Measurements from ENCODE around the gene USP6NL.

USP6NL gene

DNA sequence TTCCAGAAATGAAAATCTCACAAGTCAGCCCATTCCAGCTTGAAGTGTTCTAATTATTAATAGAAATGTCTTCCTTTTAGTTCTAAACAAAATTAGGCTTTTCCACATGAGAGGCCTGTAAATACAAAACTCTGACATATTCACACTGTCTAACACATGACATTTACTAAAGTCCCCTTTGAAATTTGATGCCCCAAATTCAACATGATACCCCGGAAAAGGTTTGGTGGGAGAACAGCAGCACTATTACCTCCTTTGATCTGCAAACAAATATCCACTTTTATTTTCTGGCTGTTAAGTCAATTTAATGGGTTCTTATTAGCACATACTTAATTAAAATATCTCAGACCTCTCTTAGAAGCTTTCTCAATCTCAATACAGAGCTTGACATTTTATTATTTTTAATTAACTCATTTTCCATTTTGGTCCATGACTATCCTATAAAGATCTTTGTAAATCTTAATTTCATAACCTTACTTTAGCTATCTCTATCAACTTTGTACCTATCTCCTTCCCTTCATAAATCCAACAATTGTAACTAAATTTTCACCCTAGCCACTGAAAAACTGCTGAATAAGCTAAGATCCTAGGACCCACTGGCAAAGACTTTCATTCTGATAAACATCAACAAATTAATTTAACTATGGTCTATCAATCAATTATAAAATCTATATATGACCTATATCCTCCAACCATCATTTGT is 63.2 kb downstream of the USP6NL start:
- no peak for DNase-seq

DNA sequence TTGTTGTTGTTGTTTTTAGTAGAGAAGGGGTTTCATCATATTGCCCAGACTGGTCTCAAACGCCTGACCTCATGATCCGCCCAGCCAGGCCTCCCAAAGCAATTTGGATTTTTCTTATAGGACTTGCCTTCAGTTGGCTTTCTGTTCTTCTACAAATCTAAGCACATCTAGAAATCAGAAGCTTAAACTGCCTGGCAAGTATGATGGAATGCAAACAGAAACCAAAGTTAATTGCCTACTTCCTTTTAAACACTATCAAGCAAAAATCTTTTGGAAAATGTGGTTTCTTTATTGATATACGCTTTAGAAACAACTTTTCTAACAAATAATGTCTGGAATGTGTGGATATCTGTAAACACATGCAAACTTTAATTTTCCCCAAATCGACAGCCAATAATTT is 64.9 kb downstream of the USP6NL start:
- DNase-seq = no peak

DNA sequence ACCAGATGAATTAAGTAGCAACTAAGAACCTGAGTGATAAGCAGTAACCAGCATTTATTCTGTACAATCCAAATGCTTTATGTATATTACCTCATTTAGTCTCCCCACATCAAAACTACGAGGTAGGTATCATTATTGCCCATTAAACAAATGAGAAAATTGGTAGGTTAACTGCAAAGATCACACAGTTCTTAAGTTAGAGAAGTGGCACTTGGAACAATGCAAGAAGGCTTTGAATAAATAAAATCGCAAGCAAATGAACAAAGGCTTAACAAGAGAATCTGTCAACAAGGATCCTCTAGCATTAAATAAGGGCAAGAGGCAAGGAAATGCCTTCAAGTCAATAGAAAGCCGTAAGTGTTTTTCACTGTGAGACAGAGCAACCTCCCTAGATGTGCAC is 70.2 kb downstream of the USP6NL start:
- DNase-seq = no peak

DNA sequence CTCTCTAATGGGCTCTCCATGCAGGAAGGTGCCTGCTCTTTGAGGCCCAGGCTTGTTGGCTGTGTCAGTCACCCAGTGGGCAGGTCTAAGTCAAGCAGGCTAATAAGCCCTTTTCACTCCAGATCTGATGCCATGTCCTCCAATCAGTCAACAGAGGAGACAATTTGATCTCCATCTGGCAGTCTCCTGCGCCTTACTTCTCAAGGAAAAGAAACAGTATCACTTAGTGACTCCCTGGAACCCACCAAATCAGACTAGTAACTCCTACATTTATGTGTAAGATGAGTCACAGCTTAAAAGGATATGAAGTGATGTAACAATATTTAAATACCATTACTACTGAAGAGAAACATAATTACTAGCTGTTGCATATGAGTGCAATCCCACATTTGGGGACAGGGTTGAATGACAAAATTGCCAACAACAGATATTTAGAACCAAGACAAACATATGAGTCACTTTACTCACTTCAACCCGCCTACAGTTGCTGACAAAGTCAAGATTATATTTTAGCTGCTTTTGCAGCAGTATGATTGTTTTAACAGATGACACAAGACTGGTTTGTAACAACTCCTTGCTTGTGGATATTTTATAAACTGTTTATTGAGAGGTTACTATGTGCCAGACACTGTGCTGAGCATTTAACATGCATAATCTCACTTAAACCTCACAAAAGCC is 72.1 kb downstream of the USP6NL start:
- no peak for DNase-seq

DNA sequence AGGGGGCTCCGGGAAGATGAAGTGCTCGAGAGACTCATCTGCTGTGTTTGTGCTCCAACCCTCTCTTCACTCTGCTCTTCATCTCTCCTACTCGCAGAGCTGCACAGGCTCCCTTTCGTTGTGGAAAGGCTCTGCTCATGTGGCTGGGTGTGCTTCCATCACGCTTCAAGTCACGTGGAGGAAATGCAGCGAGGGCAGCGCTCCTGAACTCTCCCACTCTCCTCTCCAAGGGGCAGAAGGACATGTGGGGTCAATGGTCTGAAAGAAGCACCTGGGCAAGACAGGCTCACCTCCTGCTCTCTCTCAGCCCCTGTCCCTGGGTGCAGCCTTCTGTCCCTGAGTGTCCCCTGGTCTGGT is 72.6 kb downstream of the USP6NL start:
- DNase-seq = no peak

DNA sequence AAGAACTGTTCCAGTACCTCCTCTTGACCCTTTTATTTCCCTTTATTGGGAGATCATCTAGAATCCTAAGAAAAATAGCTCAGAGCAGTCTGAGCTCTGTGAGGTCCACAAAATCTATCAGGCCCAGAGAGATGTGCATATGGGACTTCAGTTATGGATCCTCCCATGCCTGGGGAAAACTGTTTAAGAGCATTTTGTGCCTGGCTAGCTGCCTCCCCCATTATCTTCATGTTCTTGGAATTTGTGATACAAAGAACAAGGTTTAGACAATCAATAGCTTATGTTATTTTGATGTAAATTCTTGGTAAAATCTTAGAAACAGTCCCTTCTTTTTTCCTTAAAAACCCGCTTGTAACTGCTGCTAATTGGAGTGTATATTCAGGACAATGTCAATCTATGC is 75.2 kb downstream of the USP6NL start:
- no peak for DNase-seq

DNA sequence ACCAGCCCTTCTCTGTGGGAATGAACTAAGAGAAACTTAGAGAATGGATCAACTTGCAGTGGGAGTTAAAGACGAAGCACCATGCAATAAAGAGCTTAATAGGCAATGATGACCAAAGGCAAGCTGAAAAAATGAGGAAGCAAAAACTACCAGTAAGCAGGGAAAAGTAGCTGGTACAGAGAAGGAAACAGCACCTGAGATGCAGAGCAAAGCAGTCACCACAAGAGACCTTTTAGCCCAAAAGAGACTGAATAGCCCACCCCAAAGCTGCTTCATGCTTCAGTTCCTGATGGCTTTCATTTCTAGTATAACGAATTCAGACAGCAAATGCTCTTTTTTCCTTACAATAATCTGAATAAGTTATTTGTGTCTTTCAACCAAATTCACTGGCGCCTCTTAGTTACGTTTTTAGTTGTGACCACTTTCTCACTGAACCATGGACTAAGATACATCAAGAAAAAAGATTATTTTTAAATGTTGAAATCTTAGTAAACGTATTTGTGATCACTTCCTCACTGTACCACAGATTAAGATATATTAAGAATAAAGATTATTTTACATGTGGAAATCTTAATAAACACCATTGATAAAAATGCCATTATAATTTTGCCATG is 76.0 kb downstream of the USP6NL start:
- no peak for DNase-seq

DNA sequence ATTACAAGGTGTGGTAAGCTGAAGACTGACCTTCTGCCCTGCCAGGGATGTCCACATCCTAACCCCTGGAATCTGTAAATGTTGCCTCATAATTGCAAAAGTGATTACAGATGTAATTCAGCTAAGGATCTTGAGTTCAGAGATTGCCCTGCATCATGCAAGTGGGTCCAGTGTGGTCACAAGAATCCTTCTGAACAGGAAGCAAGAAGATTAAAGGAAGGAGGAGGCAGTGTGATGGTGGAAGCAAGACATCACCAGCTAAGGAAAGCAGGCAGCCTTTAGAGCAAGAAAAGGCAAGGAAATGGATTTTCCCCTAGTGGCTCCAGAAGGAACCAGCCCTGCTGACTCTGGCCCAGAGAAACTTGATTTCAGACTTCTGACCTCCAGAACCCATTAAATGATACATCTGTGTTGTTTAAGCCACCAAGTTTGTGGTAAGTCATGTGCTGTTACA is 78.1 kb downstream of the USP6NL start:
- DNase-seq = no peak

DNA sequence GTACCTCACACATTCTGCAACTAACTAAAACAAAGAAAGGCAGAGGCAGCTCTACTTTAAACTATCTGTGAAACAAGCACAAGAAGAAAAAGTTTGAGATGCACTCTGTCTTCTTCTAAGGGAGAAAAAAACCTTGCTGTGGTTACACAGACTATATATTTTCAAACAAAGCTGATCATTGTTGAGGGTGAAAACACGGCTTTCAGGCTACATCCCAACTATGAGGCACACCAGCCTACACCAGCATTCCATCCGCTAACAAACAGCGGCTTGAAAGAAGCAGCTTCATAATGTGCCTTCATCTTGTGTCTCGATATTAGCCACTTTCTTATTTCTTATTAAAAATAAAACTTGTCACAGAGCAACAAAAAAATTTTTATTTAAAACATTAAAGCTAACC is 79.1 kb downstream of the USP6NL start:
- no peak for DNase-seq

DNA sequence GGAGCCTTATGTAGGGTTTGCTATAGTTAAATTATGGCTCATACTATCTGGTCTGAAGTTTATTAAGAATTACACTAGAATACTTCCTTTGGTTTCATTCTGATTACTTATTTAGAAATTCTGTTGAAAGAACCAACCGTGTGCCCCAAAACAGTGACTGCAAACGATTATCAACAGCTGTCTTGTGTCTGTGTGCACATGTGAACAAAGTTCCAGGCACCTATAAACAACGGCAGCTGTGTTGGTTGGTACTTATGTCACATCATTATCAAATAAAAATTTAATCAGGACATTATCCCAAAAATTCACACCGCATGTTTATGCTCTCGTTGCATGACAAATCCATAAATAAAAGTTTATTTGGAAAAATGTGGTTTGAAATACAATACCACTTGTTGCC is 80.6 kb downstream of the USP6NL start:
- no peak for DNase-seq

DNA sequence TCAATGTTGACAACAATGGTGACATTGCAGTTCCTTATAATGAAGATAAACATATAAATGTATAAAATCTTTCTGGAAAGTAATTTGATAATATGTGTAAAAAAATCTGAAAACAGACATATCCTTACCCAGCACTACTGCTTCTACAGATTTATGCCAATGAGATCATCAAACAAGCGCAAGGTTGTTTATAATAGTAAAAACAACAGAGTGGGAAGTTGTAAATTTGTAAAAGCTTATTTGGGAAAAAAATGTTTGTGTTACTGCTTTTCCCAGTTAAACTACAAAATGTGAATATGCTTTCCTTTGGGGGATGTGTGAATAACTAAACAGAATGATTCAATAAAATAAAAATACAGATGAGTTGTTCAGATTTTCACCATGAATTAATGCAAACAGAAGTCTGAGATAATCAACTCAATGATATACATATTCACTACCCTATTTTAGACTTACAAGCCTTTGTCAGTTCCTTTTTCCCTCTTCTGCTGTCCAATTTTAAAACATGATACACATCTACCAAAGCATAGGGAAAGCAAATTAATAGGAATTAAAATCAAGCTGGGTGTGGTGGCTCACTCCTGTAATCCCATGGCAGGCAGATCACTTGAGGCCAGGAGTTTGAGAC is 82.1 kb downstream of the USP6NL start:
- no peak for DNase-seq

DNA sequence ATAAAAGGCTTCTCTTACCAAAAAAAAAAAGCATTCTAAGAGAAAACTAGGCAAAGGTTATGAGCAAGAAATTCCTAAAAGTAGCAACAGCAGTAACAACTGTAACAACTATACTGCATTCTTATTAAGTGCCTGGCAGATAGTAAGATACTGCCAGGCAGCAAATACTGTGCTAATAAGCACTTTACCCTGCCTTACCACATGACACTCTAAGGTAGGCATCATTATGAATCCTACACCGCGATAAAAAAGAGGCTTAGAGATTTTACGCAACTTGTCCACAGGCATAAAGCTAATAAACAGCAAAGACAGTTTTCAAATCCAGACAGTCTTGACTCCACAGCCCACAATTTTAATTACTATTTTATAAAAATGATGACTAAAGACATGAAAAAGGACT is 83.2 kb downstream of the USP6NL start:
- no peak for DNase-seq

DNA sequence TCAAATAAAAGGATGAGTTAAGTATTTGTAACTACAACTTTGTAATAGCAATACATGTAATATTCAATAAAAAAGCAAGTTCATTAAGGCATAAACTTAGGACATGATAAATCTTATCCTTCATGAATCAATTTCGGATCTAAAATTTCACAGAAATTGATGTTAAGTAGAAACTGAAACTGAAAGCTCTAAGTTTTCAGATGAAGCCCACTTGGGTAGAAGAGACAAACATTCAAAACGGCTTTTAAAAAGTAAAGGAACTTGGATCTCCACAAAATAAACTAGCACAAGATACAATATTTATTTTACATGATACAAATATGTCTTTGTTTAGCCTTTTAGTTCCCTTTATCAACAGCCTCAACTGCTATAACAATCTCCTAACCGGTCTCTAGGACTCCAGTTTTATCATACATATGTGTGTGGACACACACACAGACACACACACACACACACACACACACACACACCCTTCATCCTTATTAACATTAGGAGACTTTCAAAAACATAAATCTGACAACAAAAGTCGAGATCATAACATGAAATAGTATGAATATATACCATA is 83.7 kb downstream of the USP6NL start:
- no peak for DNase-seq

DNA sequence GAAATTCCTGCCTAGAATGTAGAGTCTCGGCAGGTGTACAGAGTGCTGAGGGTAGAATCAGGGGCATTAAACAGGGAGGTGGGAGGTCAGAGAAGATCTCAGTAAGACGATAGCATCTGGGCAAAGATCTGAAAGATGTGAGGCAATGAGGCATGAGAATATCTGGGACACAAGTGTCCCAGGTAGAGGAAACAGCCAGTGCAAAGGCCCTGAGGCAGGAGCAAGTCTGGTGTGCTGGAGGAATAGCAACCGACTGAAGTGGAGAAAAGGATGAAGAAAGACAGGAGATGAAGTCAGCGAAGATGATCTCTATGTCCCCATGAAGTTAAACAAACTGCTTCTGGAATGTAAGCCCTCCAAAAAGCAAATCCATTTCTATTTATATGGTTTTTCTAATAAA is 84.4 kb downstream of the USP6NL start:
- DNase-seq = no peak

DNA sequence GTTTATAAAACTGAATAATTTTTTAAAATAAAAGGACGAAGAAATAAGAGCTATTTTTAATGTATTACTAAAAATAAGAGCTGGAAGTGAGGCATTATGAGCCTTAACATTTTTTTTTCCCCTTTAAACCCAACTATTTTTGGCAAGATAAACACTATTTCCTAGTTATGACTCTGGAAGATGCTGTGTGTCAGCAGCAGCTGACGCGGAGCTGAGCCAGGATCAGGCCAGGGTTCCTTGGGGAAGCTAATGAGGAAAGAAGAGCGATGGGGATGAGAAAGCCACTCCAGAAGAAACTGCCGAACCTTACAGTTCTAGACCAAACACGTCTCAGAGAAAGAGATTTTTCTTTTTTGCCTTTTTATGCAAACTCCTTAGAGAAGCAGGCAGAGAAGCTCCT is 85.9 kb downstream of the USP6NL start:
- no peak for DNase-seq

DNA sequence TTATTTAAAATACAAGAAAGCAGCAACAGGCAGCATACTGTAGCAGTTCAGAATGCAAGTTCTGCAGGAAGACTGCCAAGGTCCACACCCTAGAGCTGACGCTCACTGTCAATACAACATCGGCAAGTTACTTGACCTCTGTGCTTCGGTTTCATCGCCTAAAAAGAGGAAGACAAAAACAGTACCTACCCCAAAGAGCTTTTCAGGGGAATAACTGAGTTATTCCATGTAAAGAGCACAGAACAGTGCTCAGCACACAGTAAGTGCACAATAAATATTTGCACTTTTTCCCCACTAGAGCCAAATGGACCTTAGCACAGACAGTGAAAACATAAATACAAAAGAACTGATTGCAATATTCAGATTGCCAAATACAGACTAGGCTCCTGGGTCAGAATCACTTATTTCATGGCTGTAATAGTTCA is 88.6 kb downstream of the USP6NL start:
- DNase-seq = no peak

DNA sequence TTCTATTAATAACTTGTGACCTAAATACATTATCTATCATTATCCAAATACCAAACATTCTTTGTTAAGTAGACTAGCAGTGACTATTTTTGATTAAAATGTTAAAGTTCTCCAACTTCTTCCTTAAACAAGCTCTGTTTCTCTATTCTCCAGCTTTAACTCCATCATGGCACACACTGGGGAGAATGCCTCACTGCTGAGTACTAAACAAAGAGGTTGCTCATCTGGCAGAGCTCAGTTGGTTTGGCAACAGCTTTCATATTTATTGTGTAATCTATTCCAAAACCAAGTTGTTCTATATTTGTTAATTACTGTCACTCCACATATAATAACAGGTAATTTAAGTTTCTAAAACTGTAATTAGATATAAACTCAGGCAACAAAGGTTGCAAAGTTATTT is 89.6 kb downstream of the USP6NL start:
- no peak for DNase-seq

DNA sequence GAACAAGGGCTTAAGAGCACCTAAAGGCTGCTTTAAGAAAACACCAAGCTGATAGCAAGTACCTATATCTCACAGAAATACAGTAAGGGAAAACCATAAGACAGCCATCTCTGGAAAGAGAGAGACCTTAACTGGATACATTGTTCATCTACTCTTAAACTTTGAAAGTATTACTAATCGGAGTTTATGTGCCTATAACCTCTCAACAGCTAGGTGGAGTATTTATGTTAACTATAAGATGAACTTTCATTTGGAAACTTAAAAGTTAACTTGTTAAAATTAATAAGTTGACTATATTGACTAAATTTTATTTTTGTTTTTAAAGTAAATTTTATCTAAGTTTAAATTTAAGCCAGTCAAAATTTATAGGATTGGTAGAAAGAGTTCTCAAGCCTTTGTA is 90.6 kb downstream of the USP6NL start:
- no peak for DNase-seq

DNA sequence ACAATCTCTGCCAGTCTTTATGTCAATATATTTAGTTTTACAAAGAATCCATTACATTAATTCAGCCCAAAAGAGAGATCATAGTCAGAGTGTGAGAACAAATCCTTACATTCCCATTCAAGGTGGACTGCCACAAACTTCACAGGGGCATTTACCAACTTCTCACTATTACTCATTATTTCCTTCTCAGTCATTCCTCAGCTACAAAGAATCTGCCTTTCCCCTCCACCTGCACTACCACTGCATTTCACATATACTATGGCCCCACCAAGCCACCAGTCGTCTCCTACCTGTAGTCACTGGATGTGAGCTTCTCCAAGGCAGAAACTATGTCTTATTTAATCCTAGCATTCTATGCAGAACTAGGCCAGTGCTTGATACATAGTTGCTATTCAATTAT is 94.3 kb downstream of the USP6NL start:
- DNase-seq = no peak

DNA sequence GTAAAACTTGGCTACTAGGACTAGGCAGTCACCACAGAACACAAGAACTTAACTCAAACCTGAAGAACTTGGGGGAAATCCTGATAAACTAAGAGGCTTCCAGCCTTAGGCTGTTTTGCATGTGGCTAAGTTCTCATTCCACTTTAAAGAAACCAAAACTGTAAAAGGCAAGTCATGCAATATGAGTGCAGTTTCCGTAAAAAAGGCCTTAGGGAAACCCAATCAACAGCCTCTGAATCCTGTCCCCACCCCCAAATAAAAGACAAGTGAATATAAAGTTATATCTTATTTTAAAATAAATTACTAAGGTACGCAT is 95.1 kb downstream of the USP6NL start:
- DNase-seq = no peak

DNA sequence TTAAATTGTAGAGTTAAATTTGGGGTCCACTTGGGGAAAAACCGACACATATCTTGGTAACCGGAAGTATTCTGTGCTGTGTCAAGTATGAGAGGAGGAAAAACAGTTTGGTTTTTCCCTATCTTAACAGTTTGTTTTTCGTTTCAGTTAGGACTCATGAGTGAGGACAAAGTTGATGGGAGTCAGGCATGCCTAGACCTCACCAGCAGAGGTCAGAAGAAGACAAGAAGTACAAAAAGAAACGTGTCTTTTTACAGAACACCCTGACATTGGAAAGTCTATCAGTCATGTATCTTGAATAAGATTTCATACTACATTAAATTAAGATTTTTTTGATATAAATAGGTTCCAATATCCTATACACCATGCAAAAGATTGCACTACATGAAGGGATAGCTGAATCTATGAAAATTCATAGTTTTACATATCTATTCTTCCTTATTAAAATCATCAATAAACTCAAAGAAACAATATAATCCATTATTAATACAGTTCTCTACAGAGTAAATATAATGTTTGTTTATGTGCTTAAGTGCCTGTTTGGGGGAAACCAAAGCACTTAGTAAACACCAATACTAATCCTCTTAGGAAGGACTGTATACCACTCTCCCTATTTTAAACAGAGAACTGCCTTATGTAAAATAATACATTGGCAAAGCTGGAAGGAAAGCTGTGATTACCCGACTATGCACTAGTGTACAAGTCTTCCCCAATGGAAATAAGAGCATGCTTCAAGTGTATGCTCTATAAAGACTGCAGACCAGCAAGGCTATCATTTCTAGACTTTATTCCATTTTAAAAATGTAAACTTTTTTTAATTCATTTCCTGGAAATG is 95.6 kb downstream of the USP6NL start:
- peak; percentile 59 for DNase-seq

DNA sequence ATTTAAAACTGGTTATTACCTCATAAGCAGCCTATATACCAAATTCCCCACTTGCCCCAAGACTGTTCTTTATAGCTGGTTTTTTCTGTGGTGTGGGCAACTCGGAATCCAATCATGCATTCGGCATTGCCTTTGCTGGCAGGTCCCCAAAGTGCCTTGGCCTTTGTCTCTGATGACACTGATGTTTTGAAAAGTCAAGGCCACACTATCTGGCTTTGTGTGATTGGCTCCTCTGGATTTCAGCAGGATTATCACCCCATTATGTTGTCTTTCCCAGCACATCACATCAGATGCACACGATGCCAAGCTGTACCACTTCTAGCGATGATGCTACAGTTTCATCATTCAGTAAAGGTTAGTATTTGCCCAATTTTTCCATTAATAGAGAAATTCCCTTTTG is 97.7 kb downstream of the USP6NL start:
- DNase-seq = no peak

DNA sequence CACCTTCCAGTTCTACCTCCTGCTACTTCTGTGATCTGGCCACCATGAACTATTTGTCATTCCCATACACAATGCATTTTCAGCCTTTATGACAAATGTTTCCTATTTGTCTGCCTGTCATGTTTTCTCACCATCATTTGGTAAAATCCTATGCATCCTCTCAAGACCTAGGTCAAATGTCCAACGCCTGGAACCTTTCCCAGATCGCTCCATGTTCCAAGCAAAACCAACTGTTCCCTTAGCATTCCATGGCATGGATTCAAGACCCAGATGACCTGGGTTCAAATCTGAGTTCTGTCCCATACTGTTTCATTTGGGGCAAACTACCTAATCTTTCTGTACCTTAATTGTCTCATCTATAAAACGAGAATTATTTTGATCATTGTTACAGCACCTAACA is 98.9 kb downstream of the USP6NL start:
- no peak for DNase-seq

All from CD4-positive, alpha-beta T cell treated with Interleukin-21 for 1 hour (primary cell).